Measurements from ENCODE around the gene MID1. TPM values are rescaled to one million over a fixed set of nuclear protein-coding genes. Genes with fewer than 3 reads are reported as not detected.

MID1 gene
- total RNA-seq, 2 experiments from 2014 or later, result 0.19 TPM; not detected in 1

DNA sequence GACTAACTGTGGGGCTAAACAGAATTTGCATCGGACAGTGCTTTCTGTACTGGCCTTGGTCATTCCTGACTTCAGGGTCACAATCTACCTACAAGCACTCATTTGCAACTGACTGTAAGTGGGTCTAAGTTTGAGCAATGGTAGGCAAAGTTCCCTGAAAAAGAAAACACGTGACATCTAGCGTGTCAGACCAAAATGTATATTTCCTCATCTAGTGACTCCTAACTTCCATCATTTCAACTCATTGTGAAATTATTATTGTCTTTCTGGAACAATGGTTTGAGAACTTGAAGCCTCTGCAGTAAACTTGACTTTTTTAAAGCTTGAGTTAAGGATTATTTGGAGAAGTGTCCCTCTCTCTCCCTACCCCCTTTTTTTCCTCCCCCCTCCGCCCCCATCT, 113.6 kb downstream of the MID1 start:
- Histone ChIP-seq H3K4me1 (ENCODE audit: insufficient read depth, low read length) (no peaks in the 10 kb centered on the region), H3K4me3 (ENCODE audit: low read length) (no peak overlapping the region), H3K9me3 (ENCODE audit: control insufficient read depth in 1 of 2, insufficient read depth in 1 of 2, low read length in 2 of 2) (no peaks in the 10 kb centered on the region), H3K27me3 (ENCODE audit: control insufficient read depth in 1 of 2, insufficient read depth in 2 of 2, low read length in 2 of 2) (no peaks in the 10 kb centered on the region), H3K27ac (ENCODE audit: low read depth in 1 of 2, low read length in 2 of 2) (no peak overlapping the region), H3K36me3 (ENCODE audit: insufficient read depth, low read length) (no peaks in the 10 kb centered on the region)
- ChIA-PET CTCF (no interaction called here), POLR2A (no interaction called here)
- no peaks in the 10 kb centered on the region for H3K27me3 Mint-ChIP-seq
- no peaks in the 10 kb centered on the region for H3K36me3 Mint-ChIP-seq (ENCODE audit: low read depth)
- intact Hi-C loops (cut with DNase I, micrococcal nuclease), result no loop called here
- TF ChIP-seq CTCF (IDR thresholded peaks at IDR 0.05), result no peak
- H3K9me3 Mint-ChIP-seq, result no peaks in the 10 kb centered on the region
- DNase-seq (no peak), ATAC-seq (ENCODE audit: poor library complexity) (no peak)
- H3K4me1 Mint-ChIP-seq (ENCODE audit: low read depth), result no peaks in the 10 kb centered on the region
- no peak overlapping the region for H3K4me3 Mint-ChIP-seq
- H3K27ac Mint-ChIP-seq, result no peak overlapping the region

DNA sequence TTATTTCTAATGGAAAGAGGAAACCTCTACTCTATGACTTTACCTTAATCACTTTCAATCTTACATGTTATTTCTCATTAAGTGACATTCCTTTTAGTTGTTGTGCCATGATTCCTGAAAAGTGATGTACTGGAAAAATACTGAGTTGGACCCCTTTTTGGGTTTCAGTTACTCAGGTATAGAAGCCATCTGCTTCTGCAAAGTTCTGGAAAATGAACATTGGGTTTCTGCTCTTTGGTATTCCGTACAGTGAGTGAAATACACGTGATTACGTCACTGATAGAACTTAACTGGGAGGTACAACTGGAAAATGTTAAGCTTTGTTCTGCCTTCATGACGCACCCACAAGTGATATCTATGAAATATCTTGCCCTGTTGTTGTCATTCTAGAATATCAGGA, 114.7 kb downstream of the MID1 start:
- H3K9me3 Mint-ChIP-seq, result no peaks in the 10 kb centered on the region
- H3K4me1 Mint-ChIP-seq (ENCODE audit: low read depth), result no peaks in the 10 kb centered on the region
- POLR2A ChIA-PET, result no interaction called here
- H3K36me3 ChIP-seq (ENCODE audit: insufficient read depth, low read length), result no peaks in the 10 kb centered on the region
- H3K27ac ChIP-seq (ENCODE audit: low read depth in 1 of 2, low read length in 2 of 2), result no peak overlapping the region
- H3K36me3 Mint-ChIP-seq (ENCODE audit: low read depth), result no peaks in the 10 kb centered on the region
- H3K27me3 ChIP-seq (ENCODE audit: control insufficient read depth in 1 of 2, insufficient read depth in 2 of 2, low read length in 2 of 2), result no peaks in the 10 kb centered on the region
- H3K4me3 ChIP-seq (ENCODE audit: low read length), result no peak overlapping the region
- no peaks in the 10 kb centered on the region for H3K4me1 ChIP-seq (ENCODE audit: insufficient read depth, low read length)
- H3K4me3 Mint-ChIP-seq, result no peak overlapping the region
- no peak for DNase-seq
- no peaks in the 10 kb centered on the region for H3K9me3 ChIP-seq (ENCODE audit: control insufficient read depth in 1 of 2, insufficient read depth in 1 of 2, low read length in 2 of 2)
- ATAC-seq (ENCODE audit: poor library complexity), result no peak
- intact Hi-C loops (cut with DNase I, micrococcal nuclease), result no loop called here
- CTCF ChIA-PET, result no interaction called here
- H3K27ac Mint-ChIP-seq, result no peak overlapping the region
- H3K27me3 Mint-ChIP-seq, result no peaks in the 10 kb centered on the region
- TF ChIP-seq CTCF (IDR thresholded peaks at IDR 0.05), result no peak

- H3K27ac Mint-ChIP-seq, result no peak overlapping the region
- no peak for TF ChIP-seq CTCF (IDR thresholded peaks at IDR 0.05)
- H3K36me3 Mint-ChIP-seq (ENCODE audit: low read depth), result no peaks in the 10 kb centered on the region
- no peak overlapping the region for H3K27ac ChIP-seq (ENCODE audit: low read depth in 1 of 2, low read length in 2 of 2)
- ChIA-PET CTCF (no interaction called here), POLR2A (no interaction called here)
- H3K27me3 ChIP-seq (ENCODE audit: control insufficient read depth in 1 of 2, insufficient read depth in 2 of 2, low read length in 2 of 2), result no peaks in the 10 kb centered on the region
- intact Hi-C loops (cut with DNase I, micrococcal nuclease), result no loop called here
- no peak overlapping the region for H3K4me3 ChIP-seq (ENCODE audit: low read length)
- no peaks in the 10 kb centered on the region for H3K9me3 Mint-ChIP-seq
- H3K4me1 ChIP-seq (ENCODE audit: insufficient read depth, low read length), result no peaks in the 10 kb centered on the region
- no peak for DNase-seq
- H3K4me3 Mint-ChIP-seq, result no peak overlapping the region
- no peaks in the 10 kb centered on the region for H3K4me1 Mint-ChIP-seq (ENCODE audit: low read depth)
- ATAC-seq (ENCODE audit: poor library complexity), result no peak
- H3K27me3 Mint-ChIP-seq, result no peaks in the 10 kb centered on the region
- no peaks in the 10 kb centered on the region for H3K9me3 ChIP-seq (ENCODE audit: control insufficient read depth in 1 of 2, insufficient read depth in 1 of 2, low read length in 2 of 2)
- H3K36me3 ChIP-seq (ENCODE audit: insufficient read depth, low read length), result no peaks in the 10 kb centered on the region
Observed at GRCh38 chrX:10502961-10503360, 117.4 kb downstream of the MID1 start.

Measured in CD4-positive, alpha-beta T cell (primary cell).